BJ (cell line): ENCODE data around the gene SLF2. TPM values are rescaled to one million over a fixed set of nuclear protein-coding genes. Genes with fewer than 3 reads are reported as not detected.
"Not testable (repeated sequence)": the region's sequence is repeated elsewhere in the genome, so short reads cannot be mapped to it uniquely, and the experiment has no call there.

Experiments used
- CTCF ChIA-PET: fragments of 350-600 bp; formaldehyde crosslinking; extraction: SDS; loops from one replicate; lab custom pipeline; 2021; ENCODE audit warnings: antibody characterized with exemption, inconsistent platforms; lab: Yijun Ruan, JAX
- POLR2A ChIA-PET: fragments of 300-600 bp; sonication (Branson Sonifier 250); formaldehyde crosslinking; extraction: SDS; loops from one replicate; lab custom pipeline; 2021; ENCODE audit warnings: antibody characterized with exemption; lab: Charles Lee
- DNase-seq: peaks from one replicate; pipeline ENCODE4 v3.0.0-alpha.2; 2011; ENCODE audit warnings: low read depth
- H3K27me3 ChIP-seq: 2 replicates; pipeline ENCODE4 v1.6.0; 2011; ENCODE audit warnings: low read length; ENCODE audit not compliant: control insufficient read depth, insufficient read depth
- H3K36me3 ChIP-seq: 2 replicates; pipeline ENCODE4 v1.5.1; 2011; ENCODE audit warnings: low read length; ENCODE audit not compliant: control insufficient read depth, insufficient read depth
- H3K4me3 ChIP-seq: 2 replicates; pipeline ENCODE4 v1.5.1; 2011; ENCODE audit warnings: low read depth, mild to moderate bottlenecking, control low read depth, low read length
- polyA plus RNA-seq: library from polyadenylated mRNA; depleted of rRNA; stranded (reverse); fragments of >200 nt; gene quantifications from 2 replicates; pipeline ENCODE4 v1.2.3, GENCODE V29; 2011
- TF ChIP-seq, protein P1 (sequence below): IDR thresholded peaks from 2 replicates; pipeline ENCODE4 v1.5.1; 2011; ENCODE audit warnings: low read depth, mild to moderate bottlenecking, control low read depth, inconsistent platforms, low read length, moderate library complexity; ENCODE audit not compliant: insufficient read depth

The SLF2 gene
- polyA plus RNA-seq, 1 experiment = 6.8 TPM

DNA sequence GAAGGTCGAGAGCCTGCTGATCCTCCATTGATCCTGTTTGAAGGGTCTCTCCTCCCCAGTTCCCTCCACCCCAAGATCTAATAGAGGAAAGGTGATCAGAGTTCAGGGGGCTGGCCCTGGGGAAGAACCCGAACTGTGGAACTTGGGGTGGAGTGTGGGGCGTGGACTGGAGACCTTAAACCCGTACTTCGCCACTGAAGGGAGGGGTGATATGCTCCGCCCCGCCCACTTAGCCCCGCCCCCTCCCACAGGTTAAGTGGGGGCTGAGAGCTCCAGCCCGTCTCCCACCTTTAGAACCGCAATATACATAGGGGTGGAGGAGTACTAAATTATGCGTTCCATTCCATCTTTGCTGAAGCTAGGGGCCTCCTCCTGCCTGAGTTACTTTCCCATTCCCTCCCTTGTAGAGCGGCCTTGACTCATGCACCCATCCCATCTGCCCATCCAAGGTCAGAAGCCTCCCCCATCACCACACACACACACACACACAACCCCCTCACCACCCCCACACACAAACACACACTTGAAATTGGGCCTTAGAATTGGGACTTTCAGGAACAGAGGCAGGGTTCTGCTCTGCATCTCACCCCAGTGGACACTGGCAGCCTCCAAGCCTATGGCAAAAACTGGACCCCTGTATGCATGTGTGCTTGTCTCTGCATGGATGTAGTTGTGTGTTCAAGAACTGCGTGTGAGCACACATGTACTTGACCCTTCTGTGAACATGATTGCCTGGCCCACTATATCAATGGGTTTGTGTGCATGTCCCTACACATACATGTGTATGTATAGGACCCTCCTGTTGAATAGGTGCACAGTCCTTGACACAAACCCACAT, 57.5 kb downstream of the SLF2 start:
- TF ChIP-seq, protein P1, sequence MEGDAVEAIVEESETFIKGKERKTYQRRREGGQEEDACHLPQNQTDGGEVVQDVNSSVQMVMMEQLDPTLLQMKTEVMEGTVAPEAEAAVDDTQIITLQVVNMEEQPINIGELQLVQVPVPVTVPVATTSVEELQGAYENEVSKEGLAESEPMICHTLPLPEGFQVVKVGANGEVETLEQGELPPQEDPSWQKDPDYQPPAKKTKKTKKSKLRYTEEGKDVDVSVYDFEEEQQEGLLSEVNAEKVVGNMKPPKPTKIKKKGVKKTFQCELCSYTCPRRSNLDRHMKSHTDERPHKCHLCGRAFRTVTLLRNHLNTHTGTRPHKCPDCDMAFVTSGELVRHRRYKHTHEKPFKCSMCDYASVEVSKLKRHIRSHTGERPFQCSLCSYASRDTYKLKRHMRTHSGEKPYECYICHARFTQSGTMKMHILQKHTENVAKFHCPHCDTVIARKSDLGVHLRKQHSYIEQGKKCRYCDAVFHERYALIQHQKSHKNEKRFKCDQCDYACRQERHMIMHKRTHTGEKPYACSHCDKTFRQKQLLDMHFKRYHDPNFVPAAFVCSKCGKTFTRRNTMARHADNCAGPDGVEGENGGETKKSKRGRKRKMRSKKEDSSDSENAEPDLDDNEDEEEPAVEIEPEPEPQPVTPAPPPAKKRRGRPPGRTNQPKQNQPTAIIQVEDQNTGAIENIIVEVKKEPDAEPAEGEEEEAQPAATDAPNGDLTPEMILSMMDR = no peak
- H3K4me3 ChIP-seq = peak overlapping the region; percentile 67
- CTCF ChIA-PET = interaction anchor here (0.9 to 2.4 kb wide), 8 partner anchors 13 to 45 kb away, joined by 3 to 12 read pairs (median 4); no protein-coding TSS in a partner anchor
- POLR2A ChIA-PET = no interaction called here
- no peak for DNase-seq
- H3K36me3 ChIP-seq = 0 out of 2 replicates have a peak, but pooled peaks cover 2% of the 10 kb centered on the region
- H3K27me3 ChIP-seq = no peaks in the 10 kb centered on the region

GRCh38 chr10:100970914-100971811, 58.4 kb downstream of the SLF2 start:
- no peak for DNase-seq
- ChIA-PET POLR2A (no interaction called here), CTCF (no interaction called here)
- no peaks in the 10 kb centered on the region for H3K36me3 ChIP-seq
- TF ChIP-seq, protein P1 = no peak
- no peak overlapping the region for H3K4me3 ChIP-seq
- no peaks in the 10 kb centered on the region for H3K27me3 ChIP-seq

DNA sequence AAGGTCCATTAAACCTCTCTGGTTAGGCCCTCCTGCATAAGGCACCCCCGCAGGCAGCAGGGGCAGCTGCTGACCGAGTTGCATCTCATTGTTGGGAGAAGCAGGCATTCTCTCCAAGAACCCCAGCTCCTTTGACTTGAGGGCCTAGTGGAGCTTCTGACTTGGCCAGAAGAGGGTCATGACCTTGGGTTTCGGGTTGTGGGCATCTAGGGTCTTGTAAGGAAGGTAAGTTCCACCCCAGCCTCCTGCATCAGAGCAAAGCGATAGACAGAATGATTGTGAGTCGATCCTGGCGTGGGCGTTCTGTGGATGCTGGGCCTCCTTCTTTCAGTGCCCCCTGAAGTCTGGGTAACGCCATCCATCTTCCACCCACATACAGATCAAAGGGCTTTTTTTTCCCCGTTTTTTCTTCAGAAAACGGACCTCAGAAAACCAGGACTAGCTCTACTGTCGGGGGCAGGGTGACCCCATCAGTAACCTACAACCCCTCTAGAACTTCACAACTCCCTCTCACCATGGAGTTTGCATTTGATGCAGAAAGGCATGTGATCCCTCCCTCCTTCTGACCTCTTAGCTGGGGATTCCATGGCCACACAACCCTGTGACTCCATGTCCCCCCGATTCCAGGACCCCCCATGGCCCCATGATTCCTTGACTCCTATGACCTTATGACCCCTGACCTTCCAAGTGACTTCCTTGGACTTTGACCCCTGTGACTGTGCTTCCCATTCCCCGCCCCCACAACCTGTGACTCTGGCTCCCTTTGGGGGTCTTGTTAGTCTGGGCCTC, 59.5 kb downstream of the SLF2 start:
- POLR2A ChIA-PET = no interaction called here
- no peaks in the 10 kb centered on the region for H3K36me3 ChIP-seq
- CTCF ChIA-PET = interaction anchor here (0.7 to 1.3 kb wide), 2 partner anchors 38 to 42 kb away, joined by 3 to 7 read pairs; no protein-coding TSS in a partner anchor
- DNase-seq = no peak
- H3K27me3 ChIP-seq = no peaks in the 10 kb centered on the region
- TF ChIP-seq, protein P1 = no peak
- H3K4me3 ChIP-seq = no peak overlapping the region

DNA sequence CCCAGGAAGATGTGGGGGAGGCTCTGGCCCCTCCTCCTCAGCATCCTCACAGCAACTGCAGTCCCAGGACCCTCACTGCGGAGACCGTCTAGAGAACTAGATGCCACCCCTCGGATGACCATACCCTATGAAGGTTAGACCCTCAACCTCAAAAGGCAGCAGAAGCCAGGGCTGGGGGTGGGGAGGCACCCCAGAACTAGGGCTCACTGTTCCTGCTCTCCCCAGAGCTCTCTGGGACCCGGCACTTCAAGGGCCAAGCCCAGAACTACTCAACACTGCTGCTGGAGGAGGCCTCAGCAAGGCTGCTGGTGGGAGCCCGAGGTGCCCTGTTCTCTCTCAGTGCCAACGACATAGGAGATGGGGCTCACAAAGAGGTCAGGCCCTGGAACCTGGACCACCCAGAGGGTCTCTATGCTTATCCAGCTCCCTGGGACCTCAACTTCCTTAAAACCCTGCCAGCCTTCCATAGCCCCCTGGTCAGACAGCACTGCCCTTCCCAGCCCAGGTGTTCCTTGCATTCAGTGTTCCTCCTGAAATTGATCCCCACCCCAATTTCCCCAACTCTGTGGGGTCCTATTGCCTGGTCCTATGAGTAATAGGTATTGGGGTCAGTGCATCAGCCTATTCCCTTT, 60.3 kb downstream of the SLF2 start:
- TF ChIP-seq, protein P1 = no peak
- ChIA-PET POLR2A (no interaction called here), CTCF (interaction anchor here (1.3 kb wide), 1 partner anchor 41 kb away, joined by 7 read pairs; no protein-coding TSS in a partner anchor)
- no peaks in the 10 kb centered on the region for H3K27me3 ChIP-seq
- no peak for DNase-seq
- H3K4me3 ChIP-seq = no peak overlapping the region
- no peaks in the 10 kb centered on the region for H3K36me3 ChIP-seq

DNA sequence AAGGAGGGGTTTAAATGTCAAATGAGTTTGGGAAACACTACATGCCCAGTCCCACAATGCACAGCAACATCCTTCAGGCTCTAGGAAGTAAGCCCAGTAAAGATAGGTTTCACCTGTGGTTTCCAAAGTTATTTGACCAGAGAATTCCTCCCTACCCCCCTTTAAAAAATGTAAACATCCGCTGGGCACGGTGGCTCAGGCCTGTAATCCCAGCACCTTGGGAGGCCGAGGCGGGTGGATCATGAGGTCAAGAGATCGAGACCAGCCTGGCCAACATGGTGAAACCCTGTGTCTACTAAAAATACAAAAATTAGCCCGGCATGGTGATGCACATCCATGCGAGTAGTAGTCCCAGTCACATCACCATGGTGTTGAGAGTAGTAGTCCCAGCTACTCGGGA, 62.6 kb downstream of the SLF2 start:
- DNase-seq, H3K36me3 ChIP-seq, H3K27me3 ChIP-seq, POLR2A ChIA-PET, H3K4me3 ChIP-seq: not testable (repeated sequence)
- CTCF ChIA-PET = interaction anchor here (1.0 to 1.6 kb wide), 6 partner anchors 10 to 39 kb away, joined by 3 to 5 read pairs (median 4); no protein-coding TSS in a partner anchor
